ENCODE measurements around the gene MYB.

MYB gene

GRCh38 chr6:135196739-135197510 lies 15.8 kb downstream of the MYB start:
- H3K27ac ChIP-seq (ENCODE audit: low read length): no peak overlapping the region
- H3K36me3 ChIP-seq (replicated peaks; ENCODE audit: insufficient read depth, low read length): peaks cover 19% of the 10 kb centered on the region
- no peaks in the 10 kb centered on the region for H3F3A ChIP-seq (ENCODE audit: insufficient read depth, low read length)
- no peak for TF ChIP-seq CTCF (IDR thresholded peaks at IDR 0.05; ENCODE audit: low read length)
- TF ChIP-seq EZH2phosphoT487 (IDR thresholded peaks at IDR 0.05; ENCODE audit: low read length): no peak
- no peak for TF ChIP-seq EZH2 (optimal IDR thresholded peaks at IDR 0.05; ENCODE audit: low read depth, low read length)
- no peaks in the 10 kb centered on the region for H3K9me2 ChIP-seq (replicated peaks; ENCODE audit: insufficient read depth, low read length)
- no peak overlapping the region for H3K9ac ChIP-seq (ENCODE audit: low read length)
- no peak overlapping the region for H2AFZ ChIP-seq (ENCODE audit: low read length)
- H3K4me3 ChIP-seq (ENCODE audit: low read length): no peak overlapping the region
- no peaks in the 10 kb centered on the region for H3K9me3 ChIP-seq (replicated peaks; ENCODE audit: insufficient read depth, low read length)
- no peaks in the 10 kb centered on the region for H3K79me2 ChIP-seq (ENCODE audit: low read length)
- H3K4me1 ChIP-seq (ENCODE audit: low read length): no peaks in the 10 kb centered on the region
- no peak overlapping the region for H3K4me2 ChIP-seq (ENCODE audit: low read depth, low read length)
- no peak for DNase-seq
- no peaks in the 10 kb centered on the region for H4K20me1 ChIP-seq (ENCODE audit: insufficient read depth, low read length)
- no peaks in the 10 kb centered on the region for H3K27me3 ChIP-seq (replicated peaks; ENCODE audit: insufficient read depth, low read length)

GRCh38 chr6:135202836-135203235 lies 21.7 kb downstream of the MYB start:
- H3K27ac ChIP-seq (ENCODE audit: low read length): no peak overlapping the region
- H4K20me1 ChIP-seq (ENCODE audit: insufficient read depth, low read length): no peaks in the 10 kb centered on the region; the same call in 1 of the 2 replicates
- no peak for DNase-seq
- TF ChIP-seq EZH2phosphoT487 (IDR thresholded peaks at IDR 0.05; ENCODE audit: low read length) (no peak), EZH2 (optimal IDR thresholded peaks at IDR 0.05; ENCODE audit: low read depth, low read length) (no peak), CTCF (IDR thresholded peaks at IDR 0.05; ENCODE audit: low read length) (no peak)
- H2AFZ ChIP-seq (ENCODE audit: low read length): no peak overlapping the region
- H3K27me3 ChIP-seq (replicated peaks; ENCODE audit: insufficient read depth, low read length): no peaks in the 10 kb centered on the region
- no peak overlapping the region for H3K4me2 ChIP-seq (ENCODE audit: low read depth, low read length)
- H3F3A ChIP-seq (ENCODE audit: insufficient read depth, low read length): no peaks in the 10 kb centered on the region
- no peaks in the 10 kb centered on the region for H3K9me3 ChIP-seq (replicated peaks; ENCODE audit: insufficient read depth, low read length)
- H3K9ac ChIP-seq (ENCODE audit: low read length): no peak overlapping the region
- peaks cover 11% of the 10 kb centered on the region for H3K36me3 ChIP-seq (replicated peaks; ENCODE audit: insufficient read depth, low read length)
- H3K9me2 ChIP-seq (replicated peaks; ENCODE audit: insufficient read depth, low read length): no peaks in the 10 kb centered on the region
- no peak overlapping the region for H3K4me3 ChIP-seq (ENCODE audit: low read length)
- H3K79me2 ChIP-seq (ENCODE audit: low read length): no peaks in the 10 kb centered on the region
- H3K4me1 ChIP-seq (ENCODE audit: low read length): no peaks in the 10 kb centered on the region

- H3K27ac ChIP-seq (ENCODE audit: low read length): no peak overlapping the region
- no peak overlapping the region for H2AFZ ChIP-seq (ENCODE audit: low read length)
- DNase-seq: no peak
- no peaks in the 10 kb centered on the region; the same call in 1 of the 2 replicates for H4K20me1 ChIP-seq (ENCODE audit: insufficient read depth, low read length)
- no peaks in the 10 kb centered on the region for H3K79me2 ChIP-seq (ENCODE audit: low read length)
- H3K9ac ChIP-seq (ENCODE audit: low read length): no peak overlapping the region
- H3K4me1 ChIP-seq (ENCODE audit: low read length): no peaks in the 10 kb centered on the region
- H3F3A ChIP-seq (ENCODE audit: insufficient read depth, low read length): no peaks in the 10 kb centered on the region
- no peak overlapping the region for H3K4me2 ChIP-seq (ENCODE audit: low read depth, low read length)
- no peaks in the 10 kb centered on the region for H3K27me3 ChIP-seq (replicated peaks; ENCODE audit: insufficient read depth, low read length)
- no peaks in the 10 kb centered on the region for H3K9me3 ChIP-seq (replicated peaks; ENCODE audit: insufficient read depth, low read length)
- no peak for TF ChIP-seq EZH2 (optimal IDR thresholded peaks at IDR 0.05; ENCODE audit: low read depth, low read length)
- no peak for TF ChIP-seq CTCF (IDR thresholded peaks at IDR 0.05; ENCODE audit: low read length)
- no peak for TF ChIP-seq EZH2phosphoT487 (IDR thresholded peaks at IDR 0.05; ENCODE audit: low read length)
- H3K9me2 ChIP-seq (replicated peaks; ENCODE audit: insufficient read depth, low read length): no peaks in the 10 kb centered on the region
- H3K36me3 ChIP-seq (replicated peaks; ENCODE audit: insufficient read depth, low read length): peaks cover 11% of the 10 kb centered on the region
- no peak overlapping the region for H3K4me3 ChIP-seq (ENCODE audit: low read length)
Measured at GRCh38 chr6:135204951-135205350, 23.8 kb downstream of the MYB start.
